Stimulated activated CD8-positive, alpha-beta memory T cell treated with anti-CD3 and anti-CD28 coated beads, Interleukin-4, amount 100 ng/mL, for 48 hours (primary cell): Measurements from ENCODE around the gene CD34.
"Not testable (repeated sequence)": the region's sequence is repeated elsewhere in the genome, so short reads cannot be mapped to it uniquely, and the experiment has no call there.

ENCODE experiments used
- DNase-seq: peaks from one replicate; pipeline ENCODE4 v3.0.0-alpha.2; 2020

The CD34 gene

DNA sequence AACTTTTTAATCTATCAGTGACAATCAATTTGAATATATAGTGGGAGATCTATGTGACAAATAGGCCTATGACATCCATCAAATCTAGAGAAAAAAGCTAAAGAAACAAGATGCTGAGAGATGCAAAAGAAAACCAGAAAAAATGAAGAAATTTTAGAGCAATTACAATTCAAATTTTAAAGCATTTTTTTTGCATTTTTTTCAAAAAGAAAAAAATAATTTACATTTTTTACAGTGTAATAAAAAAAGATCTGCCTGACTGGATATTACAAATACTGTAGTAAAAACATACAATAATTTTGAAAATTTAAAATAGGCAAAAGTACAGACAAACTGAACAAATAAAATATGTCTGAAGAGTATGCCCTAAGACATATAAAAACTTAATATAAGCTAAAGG lies 14.4 kb downstream of the CD34 start:
- DNase-seq, result no peak

DNA sequence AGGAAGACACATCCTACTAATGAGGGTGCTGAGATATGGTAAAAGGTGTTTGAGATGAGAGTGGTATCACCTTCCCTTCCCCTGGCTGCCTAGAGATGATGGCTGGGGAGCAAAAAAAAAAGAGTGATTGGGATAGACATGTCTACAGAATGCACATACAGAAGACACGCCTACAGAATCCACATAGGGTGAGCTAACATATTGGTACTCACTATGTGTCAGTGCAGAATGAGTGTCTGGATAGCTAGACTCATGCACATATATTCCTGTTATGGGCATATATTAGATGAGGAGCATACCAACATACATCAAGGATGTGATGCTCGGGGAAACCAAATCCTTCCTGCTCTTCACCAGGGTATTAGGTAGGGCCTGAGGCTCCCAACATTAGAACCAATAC lies 16.2 kb downstream of the CD34 start:
- DNase-seq, result no peak

- DNase-seq, result no peak
These were observed 17.0 kb downstream of the CD34 start for GRCh38 chr1:207893737-207894582.

DNA sequence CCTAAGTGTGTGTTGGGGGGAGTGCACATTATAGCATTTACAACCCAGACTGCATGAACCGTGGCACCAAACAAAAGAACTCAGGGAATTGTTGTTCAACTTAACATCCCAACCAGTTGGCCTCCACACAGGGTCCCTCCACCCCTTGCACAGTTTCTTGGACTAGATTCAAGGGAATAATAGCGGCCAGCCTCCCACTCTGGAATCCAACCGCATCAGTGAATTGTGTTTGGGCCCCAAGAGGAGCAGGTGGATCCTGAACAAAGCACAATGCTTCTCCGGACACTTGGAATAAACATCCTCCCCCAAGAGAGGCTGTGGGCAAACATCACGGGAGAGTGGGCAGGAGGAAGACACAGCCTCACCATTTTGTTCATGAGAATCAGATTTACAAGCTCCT lies 18.2 kb downstream of the CD34 start:
- DNase-seq, result no peak

DNA sequence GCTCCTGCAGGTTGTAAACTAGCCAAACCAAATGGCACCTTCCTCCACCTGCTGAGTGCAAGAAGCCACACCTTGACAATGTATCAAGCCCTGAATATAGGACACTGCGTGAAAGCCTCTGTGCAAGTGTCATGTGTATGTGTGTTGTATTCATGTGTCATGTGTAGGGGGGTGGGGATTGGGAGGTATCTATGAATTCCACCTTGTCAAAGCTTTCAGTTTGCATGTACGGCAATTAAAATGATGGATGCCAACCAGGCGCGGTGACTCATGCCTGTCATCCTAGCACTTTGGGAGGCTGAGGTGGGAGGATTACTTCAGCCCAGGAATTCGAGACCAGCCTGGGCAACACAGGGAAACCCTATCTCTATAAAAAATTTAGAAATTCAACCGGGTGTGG lies 19.8 kb downstream of the CD34 start:
- no peak for DNase-seq

GRCh38 chr1:207890136-207890738 lies 20.7 kb downstream of the CD34 start:
- DNase-seq, result no peak

DNA sequence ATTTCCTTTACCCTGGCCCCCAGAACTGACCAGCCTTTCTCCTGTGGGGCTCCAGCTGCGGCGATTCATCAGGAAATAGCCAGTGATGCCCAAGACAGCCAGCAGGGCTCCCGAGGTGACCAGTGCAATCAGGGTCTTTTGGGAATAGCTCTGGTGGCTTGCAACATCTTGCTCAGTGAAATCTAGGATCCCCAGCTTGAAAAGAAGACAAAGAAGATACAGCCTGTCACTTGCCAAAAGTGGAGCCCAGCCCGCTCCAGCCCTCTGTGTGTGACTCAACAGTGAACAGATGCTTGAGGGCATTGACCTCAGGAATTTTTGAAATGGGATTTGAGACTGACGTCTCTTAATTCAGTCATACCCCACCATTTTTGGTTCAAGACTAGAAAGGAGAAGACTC lies 22.3 kb downstream of the CD34 start:
- no peak for DNase-seq

DNA sequence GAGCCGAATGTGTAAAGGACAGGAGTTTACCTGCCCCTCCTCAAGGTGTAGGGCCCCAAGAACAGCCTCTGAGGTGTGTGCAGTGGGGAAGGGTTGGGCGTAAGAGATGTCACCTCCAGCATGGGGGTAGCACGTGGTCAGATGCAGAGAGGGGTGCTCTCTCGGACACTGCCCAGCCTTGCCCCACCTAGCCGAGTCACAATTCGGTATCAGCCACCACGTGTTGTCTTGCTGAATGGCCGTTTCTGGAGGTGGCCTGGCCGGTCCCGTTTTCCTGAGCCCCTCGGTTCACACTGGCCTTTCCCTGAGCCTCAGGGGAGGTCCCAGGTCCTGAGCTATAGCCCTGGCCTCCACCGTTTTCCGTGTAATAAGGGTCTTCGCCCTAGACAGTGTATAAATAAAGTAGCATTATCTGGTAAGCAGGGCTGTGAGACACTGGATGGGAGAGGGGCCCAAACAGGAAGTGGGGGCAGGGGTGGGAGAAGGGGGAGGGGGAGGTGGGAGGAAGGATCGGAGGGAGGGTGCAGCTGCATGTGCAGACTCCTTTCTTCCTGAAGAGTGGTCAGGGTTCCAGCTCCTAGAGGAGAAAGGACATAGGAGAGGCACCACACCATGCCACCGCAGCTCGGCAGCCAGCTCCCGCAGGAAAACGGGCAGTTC lies 23.3 kb downstream of the CD34 start:
- DNase-seq, result no peak

- no peak for DNase-seq
These were observed 24.7 kb downstream of the CD34 start for GRCh38 chr1:207886227-207886626.

- DNase-seq, result peak; percentile 82
These were observed 25.5 kb downstream of the CD34 start for GRCh38 chr1:207885129-207886032.

DNA sequence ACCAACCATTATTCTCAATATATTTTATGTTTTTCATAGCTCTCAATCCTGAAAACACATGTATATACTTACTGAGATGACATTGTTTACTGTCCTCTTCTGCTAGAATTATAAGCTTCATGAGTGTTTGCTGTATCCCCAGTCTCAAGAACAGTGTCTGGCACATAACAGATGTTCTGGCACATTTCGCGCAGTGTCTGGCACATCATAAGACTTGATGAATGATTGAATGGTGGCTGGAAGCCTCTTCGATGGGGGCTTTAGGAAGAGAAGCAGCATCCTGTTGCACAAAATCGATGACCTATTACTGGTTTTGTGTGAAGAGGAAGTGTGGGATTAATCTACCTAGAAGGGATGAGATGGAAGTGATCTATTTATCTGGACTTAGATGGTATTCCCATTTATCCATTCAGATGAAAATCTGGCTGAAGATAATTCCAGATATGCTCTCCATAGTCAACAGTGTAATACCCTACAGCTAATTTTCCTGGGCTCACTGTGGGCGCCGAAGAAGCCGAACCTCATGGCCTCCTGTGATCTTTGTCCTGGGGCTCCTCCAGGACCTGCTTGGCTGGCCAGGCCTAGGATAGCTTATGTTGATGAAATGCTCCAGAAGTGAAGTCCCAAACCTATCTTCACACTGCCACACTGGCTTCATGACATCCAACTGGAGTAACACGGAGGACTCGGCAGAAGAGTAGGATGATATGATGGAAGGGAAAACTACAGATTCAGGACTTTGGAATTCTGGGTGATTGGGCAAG lies 26.5 kb downstream of the CD34 start:
- no peak for DNase-seq

DNA sequence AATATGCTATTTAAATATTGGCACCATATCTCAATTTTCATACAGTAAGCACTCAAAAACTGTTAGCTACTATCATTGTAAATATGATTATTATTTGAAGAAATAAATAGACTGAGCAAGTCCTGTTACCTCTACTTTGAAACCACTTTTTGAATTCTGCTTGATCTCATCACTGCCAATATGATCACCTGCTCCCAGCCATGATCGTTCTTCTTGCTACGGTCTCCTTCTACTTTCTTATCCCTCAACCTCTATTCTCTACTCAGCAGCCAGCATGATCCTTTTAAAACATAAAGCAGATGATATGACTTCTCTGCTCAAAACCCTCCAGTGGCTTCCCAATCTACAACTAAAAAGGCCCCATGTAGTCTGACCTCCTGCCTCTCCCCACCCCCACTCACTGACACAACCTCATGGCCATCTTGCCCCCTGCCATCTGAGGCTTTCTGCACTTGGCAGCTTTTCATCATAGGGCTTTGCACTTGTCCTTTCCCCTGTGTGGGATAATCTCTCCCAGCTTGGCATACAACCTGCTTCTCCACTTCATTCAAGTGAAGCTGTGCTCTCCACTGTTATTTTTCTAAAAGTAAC lies 27.2 kb downstream of the CD34 start:
- DNase-seq, result no peak

DNA sequence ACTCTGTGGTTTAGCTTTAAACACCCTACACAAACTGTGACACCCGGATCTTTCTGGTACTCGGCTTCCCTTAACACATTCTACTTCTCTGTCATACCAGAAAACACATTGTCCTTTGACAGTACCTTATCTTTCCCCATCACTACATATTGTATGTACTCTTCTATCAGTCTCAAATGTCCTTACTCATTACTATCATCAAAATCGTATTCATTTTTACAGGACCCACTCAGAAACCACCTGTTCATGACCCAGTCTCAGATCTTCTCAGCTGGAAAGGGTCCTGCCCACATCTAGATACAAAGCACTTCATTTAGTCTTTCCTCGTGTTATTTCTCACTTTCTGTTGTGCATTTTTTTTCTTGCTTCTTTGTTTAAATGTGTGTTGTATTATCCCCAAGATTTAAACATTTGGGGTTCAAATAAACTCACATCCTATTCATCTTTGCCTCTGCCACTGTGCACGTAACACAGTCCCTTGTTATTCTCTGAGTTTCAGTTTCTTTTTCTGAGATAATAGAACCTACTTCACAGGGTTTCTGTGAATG lies 27.7 kb downstream of the CD34 start:
- no peak for DNase-seq

DNA sequence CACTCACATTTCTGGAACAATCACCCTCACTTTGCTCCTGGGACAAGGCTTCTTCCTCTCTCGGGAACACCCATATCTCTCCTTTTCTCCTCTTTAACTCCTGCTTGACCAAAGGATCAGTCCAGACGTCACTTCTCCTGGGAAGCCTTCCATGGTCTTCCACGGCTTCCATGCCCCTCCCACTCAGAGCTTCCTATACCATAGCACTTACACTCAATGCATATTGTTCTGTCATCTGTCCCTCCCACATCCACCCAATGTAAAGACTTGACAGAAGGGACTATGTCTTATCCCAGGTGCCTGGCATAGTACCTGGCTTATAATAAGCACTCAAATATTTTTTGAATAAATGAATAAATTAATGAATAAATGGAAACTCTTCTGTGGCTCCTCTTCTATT lies 28.2 kb downstream of the CD34 start:
- no peak for DNase-seq

- DNase-seq, result no peak
These were observed 32.0 kb downstream of the CD34 start for GRCh38 chr1:207878939-207879338.

GRCh38 chr1:207877914-207878313 lies 33.0 kb downstream of the CD34 start:
- DNase-seq, result not testable (repeated sequence)

- no peak for DNase-seq
These were observed 34.8 kb downstream of the CD34 start for GRCh38 chr1:207876131-207876530.

GRCh38 chr1:207875532-207875931 lies 35.4 kb downstream of the CD34 start:
- DNase-seq, result peak; percentile 7

GRCh38 chr1:207873055-207873890 lies 37.7 kb downstream of the CD34 start:
- DNase-seq, result peak; percentile 67

DNA sequence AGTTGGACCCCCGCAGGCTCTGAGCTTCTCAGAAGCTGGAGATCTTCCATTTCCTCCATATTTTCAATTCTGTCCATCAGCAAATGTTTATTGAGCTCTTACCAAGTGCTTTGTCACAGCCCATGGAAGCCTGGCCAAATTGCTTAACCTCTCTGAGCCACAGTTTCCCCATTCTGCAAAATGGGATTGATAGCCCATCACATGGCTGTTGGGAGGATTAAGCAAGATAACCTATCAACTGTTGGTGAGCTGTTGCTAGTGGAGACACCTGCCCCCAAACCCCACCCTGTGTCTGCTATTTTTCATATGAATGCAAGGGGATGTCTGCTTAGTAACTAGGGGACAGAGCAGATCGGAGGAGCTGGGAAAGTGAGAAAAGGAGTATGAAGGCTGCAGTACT lies 38.3 kb downstream of the CD34 start:
- no peak for DNase-seq
